OCI-LY1 (cell line): ENCODE results near the gene DLG1.

Experiments
- EZH2 ChIP-seq: fragments of 200-600 bp; sonication (generic), shearing (Covaris generic); IDR thresholded peaks from 2 replicates; pipeline ENCODE4 v1.8.0; 2017; ENCODE audit warnings: borderline replicate concordance, mixed run types, mild to moderate bottlenecking, antibody characterized with exemption, low read length, moderate library complexity, mixed read lengths
- TF ChIP-seq, protein P1 (sequence below): fragments of 200-600 bp; sonication (generic), shearing (Covaris generic); IDR thresholded peaks from 2 replicates; pipeline ENCODE4 v1.5.1; 2017; ENCODE audit warnings: mild to moderate bottlenecking, antibody characterized with exemption, low read length, moderate library complexity, mixed read lengths

DNA sequence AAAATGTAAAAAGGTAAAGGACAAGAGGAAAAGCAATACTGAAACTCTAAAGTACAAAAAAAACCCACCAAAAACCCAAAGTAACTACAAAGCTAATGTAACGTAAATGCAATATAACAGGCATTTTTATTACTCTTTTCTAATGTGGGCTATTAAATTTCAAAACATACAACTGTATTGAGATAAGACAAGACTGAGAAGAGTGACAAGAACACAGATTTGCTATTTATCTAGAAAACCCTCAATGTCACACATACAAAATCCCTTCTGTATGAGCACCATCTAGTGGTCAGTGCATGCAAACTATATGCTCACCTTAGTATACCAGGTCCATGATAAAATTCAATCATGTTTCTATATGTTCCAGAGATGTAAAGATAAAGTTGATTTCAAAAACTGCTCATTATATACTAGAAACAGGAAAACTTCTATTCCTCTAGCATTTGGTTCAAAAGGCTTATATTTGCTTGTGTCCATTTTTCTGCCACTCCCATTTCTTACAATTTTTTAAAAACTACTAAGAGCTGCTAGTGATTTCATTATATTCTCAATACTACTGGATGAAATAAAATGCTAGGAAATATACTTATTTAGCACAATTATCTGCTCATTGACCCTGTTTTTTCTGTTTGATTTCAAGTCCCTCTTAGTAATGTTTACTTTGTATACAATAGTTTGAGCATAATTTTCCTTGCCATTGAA, 111.4 kb downstream of the DLG1 start:
- TF ChIP-seq, protein P1, sequence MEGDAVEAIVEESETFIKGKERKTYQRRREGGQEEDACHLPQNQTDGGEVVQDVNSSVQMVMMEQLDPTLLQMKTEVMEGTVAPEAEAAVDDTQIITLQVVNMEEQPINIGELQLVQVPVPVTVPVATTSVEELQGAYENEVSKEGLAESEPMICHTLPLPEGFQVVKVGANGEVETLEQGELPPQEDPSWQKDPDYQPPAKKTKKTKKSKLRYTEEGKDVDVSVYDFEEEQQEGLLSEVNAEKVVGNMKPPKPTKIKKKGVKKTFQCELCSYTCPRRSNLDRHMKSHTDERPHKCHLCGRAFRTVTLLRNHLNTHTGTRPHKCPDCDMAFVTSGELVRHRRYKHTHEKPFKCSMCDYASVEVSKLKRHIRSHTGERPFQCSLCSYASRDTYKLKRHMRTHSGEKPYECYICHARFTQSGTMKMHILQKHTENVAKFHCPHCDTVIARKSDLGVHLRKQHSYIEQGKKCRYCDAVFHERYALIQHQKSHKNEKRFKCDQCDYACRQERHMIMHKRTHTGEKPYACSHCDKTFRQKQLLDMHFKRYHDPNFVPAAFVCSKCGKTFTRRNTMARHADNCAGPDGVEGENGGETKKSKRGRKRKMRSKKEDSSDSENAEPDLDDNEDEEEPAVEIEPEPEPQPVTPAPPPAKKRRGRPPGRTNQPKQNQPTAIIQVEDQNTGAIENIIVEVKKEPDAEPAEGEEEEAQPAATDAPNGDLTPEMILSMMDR: peak; percentile 99
- no peak for TF ChIP-seq EZH2
